Fibroblast of skin of abdomen (primary cell): ENCODE measurements around the gene HIBCH. TPM values are rescaled to one million over a fixed set of nuclear protein-coding genes. Genes with fewer than 3 reads are reported as not detected.
A peak's percentile ranks its signal among the peaks of the same experiment; 100 is the strongest.
"Not testable (repeated sequence)": the region's sequence is repeated elsewhere in the genome, so short reads cannot be mapped to it uniquely, and the experiment has no call there.

Experiments
- DNase-seq: peaks from one replicate; pipeline ENCODE4 v3.0.0-alpha.2; 2013
- polyA plus RNA-seq, 2 experiments: library from polyadenylated mRNA; unstranded; fragments of 120-200 nt; gene quantifications; one replicate each; pipeline ENCODE4 v1.2.1, GENCODE V29; 2013; ENCODE audit not compliant: insufficient read length in 2 of 2

HIBCH gene
- polyA plus RNA-seq (2013, experiment 1 of 2; ENCODE audit: insufficient read length), result 19.5 TPM
- 18.0 TPM for polyA plus RNA-seq (2013, experiment 2 of 2; ENCODE audit: insufficient read length)

- peak; percentile 99 for DNase-seq
Measured at GRCh38 chr2:190319555-190320498, at the start of gene HIBCH. TSS of gene HIBCH (minus strand) at chr2:190319826. CDS start at chr2:190319750, 76 bp downstream.

GRCh38 chr2:190367091-190367490, 47.5 kb upstream of the HIBCH start:
- DNase-seq, result no peak

DNA sequence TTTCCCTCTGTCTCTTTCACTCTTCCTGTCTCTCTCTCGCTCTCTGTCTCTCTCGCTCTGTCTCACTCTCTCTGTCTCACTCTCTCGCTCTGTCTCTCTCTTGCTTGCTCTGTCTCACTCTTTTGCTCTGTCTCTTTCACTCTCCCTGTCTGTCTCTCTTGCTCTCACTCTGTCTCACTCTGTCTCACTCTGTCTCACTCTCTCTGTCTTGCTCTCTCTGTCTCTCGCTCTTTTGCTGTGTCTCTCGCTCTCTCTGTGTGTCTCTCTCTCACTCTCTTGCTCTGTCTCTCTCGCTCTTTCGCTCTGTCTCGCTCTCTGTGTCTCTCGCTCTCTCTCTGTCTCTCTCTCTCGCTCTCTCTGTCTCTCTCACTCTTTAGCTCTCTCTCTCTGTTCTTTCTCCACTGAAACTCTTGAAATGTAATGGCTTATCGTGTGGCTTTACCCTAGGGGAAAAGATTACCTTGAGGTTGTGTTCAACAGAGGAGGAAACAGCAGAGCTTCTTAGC, 46.7 kb upstream of the HIBCH start:
- no peak for DNase-seq

DNA sequence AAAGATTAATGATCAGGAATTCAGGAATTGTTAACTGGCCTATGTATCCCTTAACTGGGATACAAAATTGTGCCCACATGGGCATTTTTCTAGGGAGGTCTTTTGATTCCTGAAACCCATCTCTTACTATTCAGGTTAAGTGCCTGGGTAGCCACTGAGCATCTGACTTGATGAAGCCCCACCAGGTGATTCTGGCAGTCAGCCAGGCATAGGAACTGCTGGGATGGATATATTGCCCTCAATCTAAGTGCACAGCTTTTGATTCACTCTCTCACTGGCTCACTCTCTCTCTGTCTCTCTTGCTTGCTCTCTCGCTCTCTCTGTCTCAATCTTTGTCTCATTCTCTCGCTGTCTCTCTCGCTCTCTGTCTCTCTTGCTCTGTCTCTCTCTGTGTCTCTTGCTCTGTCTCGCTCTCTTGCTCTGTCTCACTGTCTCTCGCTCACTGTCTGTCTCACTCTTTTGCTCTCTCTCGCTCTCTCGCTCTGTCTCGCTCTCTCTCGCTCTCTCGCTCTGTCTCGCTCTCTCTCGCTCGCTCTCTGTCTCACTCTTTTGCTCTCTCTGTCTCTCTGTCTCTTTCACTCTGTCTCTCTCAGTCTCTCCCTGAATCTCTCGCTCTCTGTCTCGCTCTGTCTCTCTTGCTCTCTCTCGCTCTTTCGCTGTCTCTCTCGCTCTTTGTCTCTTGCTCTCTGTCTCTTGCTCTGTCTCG, 46.0 kb upstream of the HIBCH start:
- no peak for DNase-seq

DNA sequence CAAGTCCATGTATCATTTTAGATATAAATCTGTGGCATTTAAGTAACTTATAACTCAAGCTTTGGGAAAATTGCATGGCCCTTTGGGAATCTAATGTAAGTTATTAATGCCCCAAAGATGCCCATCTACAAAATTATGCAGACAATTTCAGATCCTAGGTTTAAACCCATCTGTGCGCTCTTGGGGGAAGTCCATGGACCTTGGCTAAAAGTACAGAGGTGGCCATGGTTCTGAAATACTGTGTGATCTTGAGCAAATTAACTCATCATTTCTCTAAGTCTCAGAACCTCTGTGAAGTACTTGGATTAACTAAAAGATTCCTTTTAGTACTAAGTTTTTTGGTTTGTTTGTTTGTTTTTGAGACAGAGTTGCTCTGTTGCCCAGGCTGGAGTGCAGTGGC, 43.3 kb upstream of the HIBCH start:
- no peak for DNase-seq

GRCh38 chr2:190361572-190361971, 41.9 kb upstream of the HIBCH start:
- DNase-seq, result no peak

DNA sequence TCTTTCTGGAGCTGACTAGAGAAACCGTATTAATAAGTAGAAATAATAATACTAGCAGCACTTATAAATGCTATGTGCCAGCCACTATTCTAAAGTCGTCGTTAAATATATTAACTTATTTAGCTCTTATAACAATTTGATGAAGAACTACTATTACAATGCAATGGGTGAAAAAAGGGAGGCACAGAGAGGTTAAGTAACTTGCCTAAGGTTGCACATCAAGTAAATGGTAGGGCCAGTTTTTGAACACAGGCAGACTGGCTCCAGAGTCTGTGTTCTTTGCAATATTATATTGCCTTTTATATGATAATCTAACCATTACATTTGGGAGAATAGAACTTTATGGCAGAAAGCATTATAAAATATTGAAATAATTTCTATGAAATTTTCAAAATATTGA, 41.3 kb upstream of the HIBCH start:
- no peak for DNase-seq

DNA sequence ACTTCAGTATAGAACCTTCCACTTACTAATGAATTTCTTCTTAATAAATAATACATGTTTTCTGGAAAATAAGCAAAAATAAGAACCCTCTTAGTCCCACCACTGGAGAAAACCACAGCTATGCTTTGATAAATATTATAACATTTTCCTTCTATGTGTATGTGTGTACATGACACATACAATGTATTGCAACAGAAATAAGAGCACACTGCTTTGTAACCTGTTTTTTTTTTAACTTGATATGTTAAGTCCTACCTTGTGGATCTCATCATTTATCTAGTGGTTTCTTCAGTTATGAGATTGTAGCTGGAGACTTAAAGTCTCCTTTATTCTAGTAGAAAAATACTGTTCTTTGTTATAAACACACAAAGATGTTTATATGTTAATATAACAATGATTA, 40.9 kb upstream of the HIBCH start:
- DNase-seq, result no peak

- not testable (repeated sequence) for DNase-seq
Measured at GRCh38 chr2:190358655-190359448, 39.2 kb upstream of the HIBCH start.

- peak; percentile 21 for DNase-seq
Measured at GRCh38 chr2:190357600-190357999, 38.0 kb upstream of the HIBCH start.

DNA sequence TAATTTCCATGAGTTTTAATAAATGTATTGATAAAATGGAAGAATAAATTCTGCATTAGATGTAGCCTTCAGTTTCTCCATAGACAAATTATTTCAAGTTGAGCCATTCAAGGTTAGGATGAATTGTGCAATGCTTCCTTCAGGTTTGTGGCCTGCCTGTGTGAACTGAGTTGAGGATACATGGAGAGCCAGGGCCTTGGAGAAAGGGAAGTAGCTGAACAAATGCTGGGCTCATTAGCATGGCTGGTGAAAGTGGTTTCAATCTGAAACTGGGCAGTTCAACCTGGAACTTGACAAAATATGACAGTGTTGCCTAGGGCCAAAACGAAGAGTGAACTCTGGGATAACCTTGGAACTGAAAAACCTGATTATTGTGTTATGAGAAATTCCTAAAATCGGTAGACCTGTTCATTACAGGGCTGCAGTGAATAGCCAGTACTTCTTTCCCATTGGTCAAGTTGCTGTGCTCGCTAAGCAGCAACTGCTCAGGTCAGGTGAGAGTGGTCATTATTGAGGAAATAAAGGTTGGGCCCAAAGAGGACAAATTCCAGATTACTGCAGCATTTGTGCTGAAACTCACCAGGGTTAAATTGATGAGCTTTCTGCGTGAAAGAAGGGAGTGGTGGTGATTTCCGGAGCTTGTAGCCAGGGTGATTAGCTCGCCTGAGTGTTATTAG, 36.5 kb upstream of the HIBCH start:
- no peak for DNase-seq

DNA sequence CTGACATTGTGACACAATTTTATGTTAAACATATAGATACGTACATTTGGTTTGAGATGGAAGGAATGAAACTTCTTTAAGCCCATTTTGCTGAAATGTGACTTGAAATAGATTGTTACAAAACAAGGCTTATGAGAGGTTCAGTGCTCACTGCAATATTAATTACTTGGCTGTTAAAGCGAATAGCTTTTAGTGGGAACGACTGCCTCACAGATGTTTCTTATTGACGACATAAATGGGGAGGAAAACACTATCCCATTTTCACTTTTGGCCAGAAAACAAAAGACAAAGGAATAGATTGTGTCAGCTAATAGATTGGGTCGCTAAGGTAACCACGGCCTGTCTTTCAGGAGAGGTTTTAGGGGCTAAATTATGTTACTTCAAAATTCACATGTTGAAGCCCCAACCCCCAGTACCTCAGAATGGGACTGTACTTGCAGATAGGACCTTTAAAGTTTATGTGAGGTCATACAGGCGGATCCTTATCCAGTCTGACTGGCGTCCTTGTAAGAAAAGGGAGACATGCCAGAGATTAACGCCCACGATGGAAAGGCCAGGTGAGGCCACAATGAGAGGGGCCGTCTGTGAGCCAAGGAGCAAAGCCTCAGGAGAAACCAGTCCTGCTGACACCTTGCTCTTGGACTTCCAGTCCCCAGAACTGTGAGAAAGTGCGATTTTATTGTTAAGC, 34.5 kb upstream of the HIBCH start:
- no peak for DNase-seq

DNA sequence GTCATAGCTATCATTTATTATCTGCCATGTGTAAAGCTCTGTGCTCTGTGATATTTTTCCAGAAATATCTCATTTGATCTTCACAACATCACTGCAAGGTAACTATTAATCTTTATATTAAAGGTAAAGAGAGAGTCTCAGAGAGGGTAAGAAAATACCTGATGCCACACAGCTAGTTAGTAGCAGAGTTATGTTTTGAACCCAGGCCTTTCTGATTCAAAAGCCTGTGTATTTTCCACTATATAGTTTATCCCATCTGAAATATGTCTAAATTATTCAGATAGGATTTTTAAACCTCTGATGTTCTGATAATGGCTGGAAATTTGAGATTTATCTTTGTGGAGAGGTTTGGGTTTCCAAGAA, 33.9 kb upstream of the HIBCH start:
- DNase-seq, result no peak

DNA sequence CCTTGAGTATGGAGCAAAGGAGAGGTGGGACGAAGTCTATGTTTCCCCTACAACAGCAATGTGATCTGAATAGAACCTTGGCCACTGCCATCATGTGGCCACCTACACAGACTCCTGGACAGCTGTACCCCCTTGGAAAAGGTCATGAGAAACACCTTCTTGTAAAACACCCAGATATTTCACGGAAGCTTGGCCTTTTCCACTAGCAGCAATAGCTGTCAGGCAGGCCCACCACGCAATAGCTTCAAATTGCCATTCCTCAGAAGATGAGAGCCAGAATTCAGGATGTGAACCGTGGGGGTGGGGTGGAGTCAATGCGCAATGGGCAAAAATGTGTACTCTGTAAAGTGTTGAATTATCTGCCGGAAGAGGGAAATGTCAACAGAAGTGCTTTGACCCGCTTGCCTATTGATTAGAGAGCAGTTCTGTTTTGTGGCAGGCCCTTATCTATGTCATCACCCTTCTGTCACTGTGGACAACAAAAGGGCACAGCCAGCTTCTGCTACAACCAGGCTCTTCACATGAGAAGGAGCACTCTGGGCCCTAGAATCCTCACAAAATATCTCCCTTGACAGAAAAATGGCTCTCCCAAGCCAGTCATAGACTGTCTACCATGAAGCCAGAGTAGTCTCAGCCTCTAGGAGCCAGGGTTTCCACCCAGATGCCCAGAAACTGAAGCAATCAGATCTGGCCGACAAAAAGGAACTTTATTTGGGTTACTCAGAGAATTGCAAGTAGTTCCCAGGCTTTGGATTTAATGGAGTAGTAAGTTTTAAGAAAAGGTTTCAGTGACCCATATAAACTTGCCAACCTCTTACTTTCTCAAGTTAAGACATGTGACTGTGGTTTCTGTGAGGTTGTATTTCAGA, 33.3 kb upstream of the HIBCH start:
- no peak for DNase-seq

- no peak for DNase-seq
Measured at GRCh38 chr2:190351955-190352354, 32.3 kb upstream of the HIBCH start.

DNA sequence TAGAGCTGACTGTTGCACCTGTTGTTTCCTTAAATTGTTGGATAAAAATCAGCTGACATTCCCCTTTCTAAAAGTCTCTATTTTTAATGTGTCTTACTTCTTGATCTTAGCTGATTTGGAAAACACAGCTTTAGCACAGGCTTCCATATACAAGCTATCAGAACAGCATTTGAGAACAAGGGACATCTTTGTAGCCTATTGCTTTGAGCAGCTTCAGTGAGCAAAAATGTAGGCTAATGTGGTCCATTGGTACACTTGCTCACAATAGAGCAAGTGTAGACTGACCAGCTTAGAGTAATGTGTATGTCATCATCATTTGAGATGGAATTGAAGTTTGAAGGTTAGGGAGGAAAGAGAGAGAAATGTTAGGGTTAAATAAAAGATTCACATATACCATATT, 30.7 kb upstream of the HIBCH start:
- DNase-seq, result no peak

DNA sequence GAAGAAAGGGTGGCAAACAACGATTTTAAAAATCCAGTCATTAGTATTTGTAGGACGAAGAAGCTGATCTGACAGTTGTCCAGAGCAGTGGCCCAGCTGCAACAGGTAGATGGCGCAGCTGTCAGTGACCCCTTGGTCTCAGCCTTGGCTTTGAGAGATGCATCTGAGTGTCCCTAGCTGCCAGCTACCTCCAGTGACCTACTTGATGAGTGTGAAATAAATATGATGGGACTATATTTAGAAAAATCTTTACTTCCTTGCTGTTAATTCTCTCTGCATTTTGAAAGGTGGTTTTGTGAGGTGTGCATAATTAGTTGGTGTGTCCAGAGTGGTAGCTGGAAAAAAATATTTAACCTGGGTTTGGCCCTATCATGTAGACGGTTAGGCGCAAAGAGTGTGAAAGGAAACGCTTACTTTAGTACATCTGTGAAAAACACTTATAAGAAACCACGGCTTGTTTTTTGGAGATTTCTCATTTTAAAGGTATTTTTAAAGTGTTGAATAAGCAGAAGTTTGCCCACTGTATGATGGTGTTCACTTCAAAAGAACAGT, 24.7 kb upstream of the HIBCH start:
- no peak for DNase-seq

DNA sequence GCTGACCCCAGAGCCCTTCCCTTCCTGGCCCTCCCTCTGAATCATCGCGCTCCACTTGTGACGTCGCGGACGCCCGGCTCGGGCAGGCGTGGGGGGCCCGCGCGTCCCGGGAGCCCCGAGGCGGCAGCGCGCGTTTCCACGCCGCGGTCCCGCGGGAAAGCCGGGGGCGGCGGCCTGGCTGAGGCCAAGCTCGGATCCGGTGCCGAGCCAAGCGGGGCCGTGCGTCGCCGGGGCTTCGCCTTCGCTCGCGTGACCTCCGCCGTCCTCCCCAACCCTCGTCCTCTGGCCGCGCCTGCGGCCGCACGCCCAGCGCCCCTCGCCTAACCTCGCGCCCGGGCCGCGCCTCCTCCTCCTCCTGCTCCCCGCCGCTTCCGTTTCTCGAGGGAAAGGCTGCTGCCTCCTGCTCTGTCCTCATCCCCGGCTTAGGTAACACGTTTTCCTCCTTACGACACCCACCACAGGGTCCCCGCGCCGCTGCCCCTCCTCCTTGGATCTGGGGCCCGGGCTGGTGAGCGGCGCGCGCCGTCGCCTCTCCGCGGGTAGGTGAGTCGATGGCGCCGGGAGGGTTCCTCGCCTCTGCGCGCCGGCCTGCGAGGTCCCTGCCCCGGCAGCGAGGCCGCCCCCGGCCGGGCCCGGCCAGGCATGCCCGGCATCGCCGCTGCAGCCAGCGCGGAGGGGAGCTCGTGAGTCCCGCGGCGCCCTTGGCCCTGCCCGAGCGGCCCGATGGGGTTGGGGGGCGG, 24.1 kb upstream of the HIBCH start, which contains the start of gene INPP1:
TSS of gene INPP1 (plus strand) at position 54 of the 740 bp plus-strand sequence. CDS start 16,514 bp downstream, outside the sequence.
- peak; percentile 50 for DNase-seq

DNA sequence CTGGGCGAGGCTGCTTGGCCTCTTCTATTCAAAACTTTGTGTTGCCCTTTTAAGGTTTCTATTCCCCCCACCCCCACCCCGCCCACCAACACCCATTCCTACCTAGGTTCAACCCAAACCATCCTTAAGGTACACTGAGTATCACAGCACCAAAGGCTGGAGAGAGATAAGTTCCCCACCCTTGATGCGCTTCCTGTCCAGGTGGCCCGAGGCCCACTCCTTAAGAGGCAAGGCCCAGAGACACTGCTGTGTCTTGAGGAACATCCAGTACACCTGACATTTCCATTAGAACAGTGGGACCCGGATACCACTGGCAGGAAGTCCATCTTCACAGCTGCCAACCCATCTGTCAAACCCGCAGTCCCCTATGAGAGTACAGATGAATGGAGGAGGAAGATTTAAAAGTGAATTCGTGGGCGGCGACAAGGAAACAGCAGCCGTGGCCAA, 23.5 kb upstream of the HIBCH start:
- DNase-seq, result no peak
